HEK293 (cell line): ENCODE data around the gene GUK1.
A peak's percentile ranks its signal among the peaks of the same experiment; 100 is the strongest.

Experiments
- CTCF ChIA-PET: fragments of 350-600 bp; formaldehyde crosslinking; extraction: SDS; loops from one replicate; lab custom pipeline; 2021; ENCODE audit warnings: antibody characterized with exemption; lab: Yijun Ruan, JAX
- POLR2A ChIA-PET: fragments of 300-600 bp; formaldehyde crosslinking; extraction: SDS; loops from one replicate; lab custom pipeline; 2020; ENCODE audit warnings: antibody characterized with exemption, inconsistent platforms; lab: Yijun Ruan, JAX
- H3K27ac ChIP-seq: fragments of 200-500 bp; sonication (Bioruptor generic); 2 replicates; pipeline ENCODE4 v1.5.1; 2014; ENCODE audit warnings: low read depth, low read length, control low read depth, inconsistent platforms; ENCODE audit errors: extremely low read depth
- H3K36me3 ChIP-seq, 2 experiments: fragments of 200-500 bp in 1 of 2; sonication (Bioruptor generic) in 1 of 2; 1 replicate in 1 of 2; 2 replicates in 1 of 2; pipeline ENCODE4 v1.5.1; 2014 to 2017; ENCODE audit warnings: inconsistent platforms in 2 of 2, low read length in 2 of 2; ENCODE audit not compliant: control insufficient read depth in 2 of 2, insufficient read depth in 1 of 2
- H3K4me1 ChIP-seq: fragments of 200-500 bp; sonication (Bioruptor generic); 2 replicates; pipeline ENCODE4 v1.5.1; 2014; ENCODE audit warnings: mild to moderate bottlenecking, low read length, inconsistent platforms; ENCODE audit not compliant: control insufficient read depth, insufficient read depth
- H3K4me3 ChIP-seq: 2 replicates; pipeline ENCODE4 v1.5.1; 2011; ENCODE audit warnings: low read depth, mild to moderate bottlenecking, control low read depth, low read length, moderate library complexity
- H3K9me3 ChIP-seq: fragments of 200-500 bp; sonication (Bioruptor generic); 2 replicates; pipeline ENCODE4 v1.5.1; 2014; ENCODE audit warnings: low read depth, low read length, inconsistent platforms; ENCODE audit not compliant: control insufficient read depth, insufficient read depth
- KLF1 ChIP-seq: fragments of 450-650 bp; formaldehyde crosslinking; IDR thresholded peaks from 2 replicates; pipeline ENCODE4 v1.5.1; 2016; ENCODE audit warnings: missing biosample characterization, missing genetic modification characterization
- TSHZ1 ChIP-seq: fragments of 450-650 bp; formaldehyde crosslinking; IDR thresholded peaks from 2 replicates; pipeline ENCODE4 v1.5.1; 2016; ENCODE audit warnings: missing biosample characterization, missing genetic modification characterization, borderline replicate concordance
- ZBTB10 ChIP-seq: fragments of 450-650 bp; formaldehyde crosslinking; IDR thresholded peaks from 2 replicates; pipeline ENCODE4 v1.5.1; 2016; ENCODE audit warnings: missing biosample characterization, missing genetic modification characterization
- ZBTB48 ChIP-seq: fragments of 450-650 bp; formaldehyde crosslinking; IDR thresholded peaks from 2 replicates; pipeline ENCODE4 v1.5.1; 2016; ENCODE audit warnings: missing biosample characterization, missing genetic modification characterization
- ZBTB6 ChIP-seq: fragments of 450-650 bp; formaldehyde crosslinking; IDR thresholded peaks from 2 replicates; pipeline ENCODE4 v1.5.1; 2017; ENCODE audit warnings: missing biosample characterization, missing genetic modification characterization
- ZFHX2 ChIP-seq: fragments of 450-650 bp; formaldehyde crosslinking; conservative IDR thresholded peaks from 2 replicates; pipeline ENCODE4 v1.5.1; 2016; ENCODE audit warnings: missing biosample characterization, missing genetic modification characterization
- ZFP3 ChIP-seq: fragments of 450-650 bp; formaldehyde crosslinking; IDR thresholded peaks from 2 replicates; pipeline ENCODE4 v1.5.1; 2016; ENCODE audit warnings: low read depth, missing biosample characterization, missing genetic modification characterization
- ZNF174 ChIP-seq: fragments of 450-650 bp; formaldehyde crosslinking; IDR thresholded peaks from 2 replicates; pipeline ENCODE4 v1.5.0; 2017; ENCODE audit warnings: missing biosample characterization, mild to moderate bottlenecking, missing genetic modification characterization
- ZNF37A ChIP-seq: fragments of 450-650 bp; IDR thresholded peaks from 2 replicates; pipeline ENCODE4 v1.5.1; 2018; ENCODE audit warnings: missing biosample characterization, missing genetic modification characterization
- ZNF426 ChIP-seq: fragments of 450-650 bp; formaldehyde crosslinking; IDR thresholded peaks from 2 replicates; pipeline ENCODE4 v1.5.1; 2017; ENCODE audit warnings: missing biosample characterization, missing genetic modification characterization, mild to moderate bottlenecking, inconsistent platforms, moderate library complexity
- ZNF513 ChIP-seq: fragments of 450-650 bp; IDR thresholded peaks from 2 replicates; pipeline ENCODE4 v1.5.1; 2018; ENCODE audit warnings: missing biosample characterization, missing genetic modification characterization
- ZNF645 ChIP-seq: fragments of 450-650 bp; formaldehyde crosslinking; IDR thresholded peaks from 2 replicates; pipeline ENCODE4; 2016; ENCODE audit warnings: missing biosample characterization, missing genetic modification characterization
- ZNF660 ChIP-seq: fragments of 450-650 bp; IDR thresholded peaks from 2 replicates; pipeline ENCODE4 v1.5.1; 2018; ENCODE audit warnings: missing biosample characterization, mild to moderate bottlenecking, missing genetic modification characterization
- ZNF792 ChIP-seq: fragments of 450-650 bp; formaldehyde crosslinking; IDR thresholded peaks from 2 replicates; pipeline ENCODE4 v1.5.1; 2016; ENCODE audit warnings: missing biosample characterization, missing genetic modification characterization
- ZSCAN4 ChIP-seq: fragments of 450-650 bp; formaldehyde crosslinking; IDR thresholded peaks from 2 replicates; pipeline ENCODE4 v1.5.1; 2017; ENCODE audit warnings: missing biosample characterization, missing genetic modification characterization

Gene GUK1

GRCh38 chr1:228143480-228144192, 3.6 kb downstream of the GUK1 start:
- Histone ChIP-seq H3K4me3 (no peak overlapping the region), H3K4me1 (peaks cover 13% of the 10 kb centered on the region), H3K36me3 (peaks cover 0 to 49% of the 10 kb centered on the region in 2 experiments; a peak in 1 of 3 replicates), H3K9me3 (no peaks in the 10 kb centered on the region), H3K27ac (0 out of 2 replicates have a peak overlapping the region, but pooled peaks have one; percentile 2)
- ChIA-PET CTCF (interaction anchor here (0.6 to 1.9 kb wide), 5 partner anchors 13 to 144 kb away, joined by 3 to 23 read pairs (median 4); partner anchors contain the start of gene IBA57), POLR2A (interaction anchor here (1.2 to 3.7 kb wide), 2 partner anchors 21 to 32 kb away, joined by 3 to 22 read pairs; partner anchors contain the start of gene IBA57)
- TF ChIP-seq ZBTB6, result no peak
- TF ChIP-seq ZNF174 (tag by site-specific recombination), result no peak
- TF ChIP-seq ZBTB10 (tag by site-specific recombination), result peak; percentile 35; the same call in 1 of the 2 replicates
- no peak for TF ChIP-seq ZNF426 (tag by site-specific recombination)
- TF ChIP-seq ZFP3 (tag by site-specific recombination), result no peak
- TF ChIP-seq ZNF645 (tag by site-specific recombination), result no peak
- no peak for TF ChIP-seq ZNF792 (tag by site-specific recombination)
- TF ChIP-seq ZNF660 (tag by site-specific recombination), result no peak
- no peak for TF ChIP-seq ZNF37A
- peak; percentile 13; the same call in 1 of the 2 replicates for TF ChIP-seq ZBTB48 (tag by site-specific recombination)
- TF ChIP-seq ZSCAN4 (tag by site-specific recombination), result peak; percentile 84
- no peak for TF ChIP-seq TSHZ1 (tag by site-specific recombination)
- TF ChIP-seq ZFHX2 (tag by site-specific recombination), result peak; percentile 42; the same call in 1 of the 2 replicates
- TF ChIP-seq KLF1 (tag by site-specific recombination), result peak; percentile 38; the same call in 1 of the 2 replicates
- TF ChIP-seq ZNF513, result no peak
